IMR-90 (cell line): ENCODE data around the gene CKB.

Experiments
- CTCF ChIP-seq: conservative IDR thresholded peaks from 2 replicates; pipeline ENCODE4 v1.5.1; 2012; ENCODE audit warnings: mild to moderate bottlenecking, low read depth, low read length, improper control_type of control experiment
- MAZ ChIP-seq: IDR thresholded peaks from 2 replicates; pipeline ENCODE4 v1.6.1; 2012; ENCODE audit warnings: low read depth, mild to moderate bottlenecking, low read length, improper control_type of control experiment, moderate library complexity, borderline replicate concordance
- RCOR1 ChIP-seq: IDR thresholded peaks from 2 replicates; pipeline ENCODE4 v1.6.1; 2012; ENCODE audit warnings: mild to moderate bottlenecking, low read length, improper control_type of control experiment; ENCODE audit not compliant: insufficient replicate concordance
- SMC3 ChIP-seq: fragments of 150-350 bp; IDR thresholded peaks from 2 replicates; pipeline ENCODE4 v1.6.1; 2016; ENCODE audit warnings: low read depth, mild to moderate bottlenecking, antibody characterized with exemption, low read length, moderate library complexity
- TF ChIP-seq, protein P1 (sequence below): fragments of 150-350 bp; IDR thresholded peaks from 2 replicates; pipeline ENCODE4 v1.6.1; 2017; ENCODE audit warnings: mild to moderate bottlenecking, antibody characterized with exemption, low read length, low read depth

GRCh38 chr14:103562429-103563225 lies 40.0 kb upstream of the CKB start, which contains the start of the genes BAG5 and COA8:
- TF ChIP-seq CTCF (no peak), SMC3 (no peak), RCOR1 (no peak), MAZ (peak; percentile 37; the same call in 1 of the 2 replicates)
- TF ChIP-seq, protein P1, sequence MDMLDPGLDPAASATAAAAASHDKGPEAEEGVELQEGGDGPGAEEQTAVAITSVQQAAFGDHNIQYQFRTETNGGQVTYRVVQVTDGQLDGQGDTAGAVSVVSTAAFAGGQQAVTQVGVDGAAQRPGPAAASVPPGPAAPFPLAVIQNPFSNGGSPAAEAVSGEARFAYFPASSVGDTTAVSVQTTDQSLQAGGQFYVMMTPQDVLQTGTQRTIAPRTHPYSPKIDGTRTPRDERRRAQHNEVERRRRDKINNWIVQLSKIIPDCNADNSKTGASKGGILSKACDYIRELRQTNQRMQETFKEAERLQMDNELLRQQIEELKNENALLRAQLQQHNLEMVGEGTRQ = no peak
